GM12891 (cell line): ENCODE data around the gene CAMTA1.

Experiments used
- PAX5 ChIP-seq: IDR thresholded peaks from 2 replicates; pipeline ENCODE4 v1.6.1; 2011; ENCODE audit warnings: low read length, moderate library complexity, mild to moderate bottlenecking; ENCODE audit not compliant: insufficient read depth, severe bottlenecking
- POLR2A ChIP-seq: IDR thresholded peaks from 2 replicates; pipeline ENCODE4 v1.6.1; 2011; ENCODE audit warnings: low read depth, low read length, control low read depth
- POLR2AphosphoS5 ChIP-seq: IDR thresholded peaks from 2 replicates; pipeline ENCODE4 v1.6.1; 2011; ENCODE audit warnings: low read depth, low read length, control low read depth
- SPI1 ChIP-seq: IDR thresholded peaks from 2 replicates; pipeline ENCODE4 v1.6.1; 2011; ENCODE audit warnings: low read depth, low read length, control low read depth
- TAF1 ChIP-seq: IDR thresholded peaks from 2 replicates; pipeline ENCODE4 v1.6.1; 2011; ENCODE audit warnings: low read depth, low read length, control low read depth

- TF ChIP-seq POLR2A (no peak), POLR2AphosphoS5 (no peak), PAX5 (no peak), TAF1 (no peak), SPI1 (no peak)
Measured at GRCh38 chr1:7503691-7504437, 718.6 kb downstream of the CAMTA1 start.
